D721Med (cell line): ENCODE measurements around the gene C19orf85.

Source experiments
- DNase-seq: peaks from one replicate; pipeline ENCODE4 v3.0.0; 2011; ENCODE audit warnings: low spot score; ENCODE audit not compliant: insufficient read length
- FAIRE-seq: peaks from 2 replicates; lab custom pipeline; 2011; peaks lifted over from hg19 to GRCh38; lab: Jason Lieb, UNC
- TF ChIP-seq, protein P1 (sequence below): IDR thresholded peaks from 2 replicates; pipeline ENCODE4 v1.5.1; 2012; ENCODE audit warnings: mild to moderate bottlenecking, control low read depth; ENCODE audit not compliant: insufficient read depth; ENCODE audit errors: missing control alignments

Gene C19orf85

DNA sequence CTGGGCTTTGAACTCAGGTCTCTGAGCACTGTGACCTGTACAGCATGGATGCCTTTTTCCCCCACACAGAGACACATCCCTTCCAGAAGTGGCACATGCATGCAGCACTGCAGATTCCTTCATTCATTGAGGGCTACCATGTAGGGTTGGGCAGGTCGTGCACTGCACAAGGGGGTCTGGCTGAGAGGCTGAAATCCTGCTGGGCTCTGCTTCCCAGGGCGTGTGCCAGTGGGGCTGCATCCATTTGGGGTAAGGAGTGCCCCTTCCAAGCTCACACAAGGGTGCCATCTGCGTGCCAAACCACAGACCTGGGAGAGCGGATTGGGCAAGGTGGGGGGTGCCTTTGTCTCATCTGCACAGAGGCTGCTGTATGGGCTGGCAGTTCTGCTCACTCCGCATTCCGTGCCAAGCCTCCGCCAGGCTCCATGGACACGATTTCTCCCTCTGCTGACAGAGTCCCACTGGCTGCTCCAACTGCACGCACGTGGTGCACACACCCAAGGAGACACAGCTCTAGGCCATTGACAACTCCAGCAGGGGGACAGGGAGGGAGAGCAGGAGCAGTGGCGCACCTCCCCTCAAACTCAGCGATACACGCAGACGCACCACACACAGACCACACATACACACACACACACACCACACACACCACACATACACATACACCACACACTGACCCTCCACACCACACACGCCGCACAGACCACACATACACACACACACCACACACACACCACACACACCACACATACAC is 17.0 kb downstream of the C19orf85 start:
- no peak for FAIRE-seq
- DNase-seq = no peak
- TF ChIP-seq, protein P1, sequence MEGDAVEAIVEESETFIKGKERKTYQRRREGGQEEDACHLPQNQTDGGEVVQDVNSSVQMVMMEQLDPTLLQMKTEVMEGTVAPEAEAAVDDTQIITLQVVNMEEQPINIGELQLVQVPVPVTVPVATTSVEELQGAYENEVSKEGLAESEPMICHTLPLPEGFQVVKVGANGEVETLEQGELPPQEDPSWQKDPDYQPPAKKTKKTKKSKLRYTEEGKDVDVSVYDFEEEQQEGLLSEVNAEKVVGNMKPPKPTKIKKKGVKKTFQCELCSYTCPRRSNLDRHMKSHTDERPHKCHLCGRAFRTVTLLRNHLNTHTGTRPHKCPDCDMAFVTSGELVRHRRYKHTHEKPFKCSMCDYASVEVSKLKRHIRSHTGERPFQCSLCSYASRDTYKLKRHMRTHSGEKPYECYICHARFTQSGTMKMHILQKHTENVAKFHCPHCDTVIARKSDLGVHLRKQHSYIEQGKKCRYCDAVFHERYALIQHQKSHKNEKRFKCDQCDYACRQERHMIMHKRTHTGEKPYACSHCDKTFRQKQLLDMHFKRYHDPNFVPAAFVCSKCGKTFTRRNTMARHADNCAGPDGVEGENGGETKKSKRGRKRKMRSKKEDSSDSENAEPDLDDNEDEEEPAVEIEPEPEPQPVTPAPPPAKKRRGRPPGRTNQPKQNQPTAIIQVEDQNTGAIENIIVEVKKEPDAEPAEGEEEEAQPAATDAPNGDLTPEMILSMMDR = no peak

DNA sequence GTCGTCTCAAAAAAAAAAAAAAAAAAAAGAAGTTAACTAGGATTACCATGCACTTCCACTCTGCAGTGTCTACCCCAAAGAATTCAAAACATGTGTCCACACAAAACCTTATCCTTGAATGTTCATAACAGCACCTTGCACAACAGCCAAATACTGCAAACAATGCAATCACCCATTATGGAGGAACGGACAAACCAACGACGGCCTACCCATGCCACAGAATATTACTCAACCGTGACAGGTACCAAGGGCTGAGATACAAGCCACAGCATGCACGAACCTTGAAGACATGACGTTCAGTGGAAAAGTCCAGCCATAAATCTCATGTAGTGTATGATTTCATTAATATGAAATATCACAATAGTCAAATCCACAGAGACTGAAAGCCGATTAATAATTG is 18.5 kb downstream of the C19orf85 start:
- TF ChIP-seq, protein P1 = no peak
- FAIRE-seq (no peak), DNase-seq (no peak)

DNA sequence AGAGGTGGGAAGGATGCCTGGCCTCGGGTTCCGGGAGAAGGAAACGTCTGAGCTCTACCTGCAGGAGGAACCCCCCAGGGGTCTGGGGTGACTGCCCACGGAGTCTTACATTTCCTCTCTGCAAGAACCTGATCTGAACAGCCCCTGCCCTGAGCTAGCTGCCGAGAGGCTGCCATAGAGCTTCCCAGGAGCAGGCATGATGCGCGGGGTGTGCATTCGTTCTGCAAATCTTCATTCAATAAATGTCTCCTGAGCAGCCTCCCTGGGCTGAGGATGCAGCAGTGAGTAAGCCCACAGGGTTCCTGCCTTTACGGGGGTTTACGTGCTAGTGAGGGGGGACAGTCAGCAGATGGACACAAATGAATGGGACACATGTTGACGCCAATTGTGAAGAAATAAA is 19.9 kb downstream of the C19orf85 start:
- DNase-seq = no peak
- TF ChIP-seq, protein P1 = no peak
- no peak for FAIRE-seq

DNA sequence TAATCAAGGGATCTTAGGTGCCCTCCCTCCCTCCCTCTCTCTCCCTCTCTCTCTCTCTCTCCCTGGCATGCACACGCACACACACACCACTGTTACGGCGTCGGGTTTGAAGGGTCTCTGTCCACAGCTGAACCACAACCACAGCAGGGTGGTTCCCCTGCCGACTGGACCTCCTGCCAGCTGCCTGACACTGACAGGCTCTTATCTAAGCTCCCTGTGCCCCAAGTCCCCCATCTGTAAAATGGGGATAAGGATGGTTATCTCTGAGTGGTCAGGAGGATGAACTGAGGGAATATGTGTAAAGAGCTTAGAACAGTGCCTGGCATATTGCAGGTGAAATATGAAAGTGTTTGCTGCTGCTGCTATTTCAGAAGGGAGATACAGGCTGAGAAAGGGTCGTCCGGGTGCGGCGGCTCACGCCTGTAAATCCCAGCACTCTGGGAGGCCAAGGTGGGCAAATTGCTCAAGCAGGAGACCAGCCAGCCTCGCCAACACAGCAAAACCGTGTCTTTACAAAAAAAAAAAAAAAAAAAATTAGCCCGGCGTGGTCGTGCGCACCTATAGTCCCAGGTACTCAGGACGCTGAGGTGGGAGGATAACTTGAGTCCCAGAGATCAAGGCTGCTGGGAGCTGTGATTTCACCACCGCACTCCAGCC is 20.6 kb downstream of the C19orf85 start:
- no peak for FAIRE-seq
- TF ChIP-seq, protein P1 = no peak

DNA sequence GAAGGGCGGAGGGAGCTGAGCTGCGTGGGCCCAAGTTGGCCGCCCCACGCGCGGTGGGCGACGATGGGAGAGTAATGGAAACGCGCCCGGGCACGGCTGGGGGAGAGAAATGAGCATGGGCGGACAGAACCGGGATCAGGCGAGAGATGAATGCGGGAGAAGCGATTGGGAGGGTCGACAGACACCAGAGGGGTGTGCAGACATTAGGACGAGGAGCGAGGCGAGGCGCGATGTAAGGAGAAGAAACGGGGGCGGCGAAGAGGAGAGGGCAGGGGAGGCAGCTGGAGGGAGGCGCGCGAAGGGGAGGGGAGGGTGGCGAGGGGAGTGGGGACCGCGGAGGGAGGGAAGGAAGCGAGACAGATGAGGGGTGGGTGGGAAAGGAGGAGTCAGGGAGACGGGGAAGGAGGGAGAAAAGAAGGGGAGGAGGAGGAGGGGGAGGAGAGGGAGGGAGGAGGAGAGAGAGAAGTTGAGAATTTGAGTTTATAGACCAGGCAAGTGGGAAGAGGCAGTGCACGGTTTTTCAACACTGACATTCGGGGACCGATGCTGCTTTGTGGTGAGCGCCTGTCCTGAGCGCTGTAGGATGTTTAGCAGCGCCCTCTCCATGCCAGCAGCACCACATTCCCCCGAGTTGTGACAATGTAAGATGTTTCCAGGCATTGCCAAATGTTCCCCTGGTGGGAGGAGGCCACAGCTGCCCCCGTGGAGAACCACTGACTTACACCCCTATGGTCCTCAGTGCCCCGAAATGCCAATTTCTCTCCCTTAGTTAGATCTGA is 21.3 kb downstream of the C19orf85 start, which contains the start of gene SHISA7:
Gene SHISA7, minus strand, starts transcription at position 256 of the 779 bp plus-strand sequence. CDS start 437 bp downstream, outside the sequence.
- FAIRE-seq (no peak), DNase-seq (no peak)
- TF ChIP-seq, protein P1 = no peak

More for the DNA sequence above, 20.6 kb downstream of the C19orf85 start:
- DNase-seq = no peak

DNA sequence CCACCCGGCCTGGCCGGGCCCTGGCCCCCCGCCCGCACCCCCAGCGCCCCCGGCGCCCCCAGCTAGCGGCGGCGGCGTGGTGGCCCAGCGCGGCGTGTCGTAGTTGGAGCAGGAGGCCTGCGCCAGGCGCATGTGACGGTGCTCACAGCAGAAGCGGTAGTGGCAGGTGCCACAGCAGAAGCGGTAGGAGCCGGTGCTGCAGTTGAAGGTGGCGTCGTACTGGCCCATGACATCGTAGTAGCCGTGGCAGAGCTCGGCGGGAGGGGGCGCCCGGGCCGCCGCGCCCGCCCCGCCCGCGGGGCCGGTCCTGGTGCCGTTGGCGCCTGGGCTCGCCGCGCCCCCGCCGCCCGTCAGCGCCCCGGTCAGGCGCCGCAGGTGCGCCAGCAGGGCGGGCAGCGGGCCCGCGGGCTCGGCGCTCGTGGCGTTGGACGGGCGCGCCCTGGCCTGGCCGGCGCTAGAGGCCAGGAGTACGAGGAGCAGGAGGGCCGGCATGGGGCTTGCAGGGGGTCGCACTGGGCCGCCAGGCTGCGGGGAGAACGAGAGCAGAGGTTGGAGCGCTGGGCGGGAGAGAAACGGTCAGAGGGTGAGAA is 22.1 kb downstream of the C19orf85 start:
- FAIRE-seq = no peak

More for the DNA sequence above, 22.1 kb downstream of the C19orf85 start:
- TF ChIP-seq, protein P1 = no peak
- DNase-seq = no peak
